ENCODE data around the gene ZFYVE19.

DNA sequence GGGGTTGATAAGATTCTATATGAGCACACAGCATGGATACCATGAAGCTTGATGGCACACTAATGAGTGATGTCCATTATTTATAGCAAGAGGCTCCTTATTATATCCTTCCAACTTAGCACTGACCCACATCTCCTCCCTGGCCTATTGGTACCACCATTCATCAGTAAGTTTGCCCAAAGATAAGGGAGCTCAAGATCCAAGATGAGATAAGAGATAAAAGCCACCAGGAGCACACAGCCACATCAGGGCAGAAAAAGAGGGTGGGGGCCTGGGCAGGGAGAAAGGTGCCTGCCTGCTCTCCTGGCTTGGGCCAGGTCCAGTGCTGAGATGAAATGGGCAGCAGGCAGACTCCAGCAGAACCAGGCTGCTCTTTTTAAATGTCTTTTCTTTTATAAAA, 26.0 kb downstream of the ZFYVE19 start:
- TF ChIP-seq RFX5 (IDR thresholded peaks at IDR 0.05; ENCODE audit: low read depth, low read length) (no peak), CTCF (conservative IDR thresholded peaks at IDR 0.05; ENCODE audit: low read depth, low read length) (no peak), BHLHE40 (IDR thresholded peaks at IDR 0.05; ENCODE audit: low read depth, low read length) (no peak), POLR2A (IDR thresholded peaks at IDR 0.05; ENCODE audit: low read depth, low read length) (no peak), RAD21 (IDR thresholded peaks at IDR 0.05; ENCODE audit: low read length) (no peak), USF2 (IDR thresholded peaks at IDR 0.05; ENCODE audit: low read depth, low read length) (no peak), CHD1 (IDR thresholded peaks at IDR 0.05; ENCODE audit: low read depth, low read length) (no peak)
